GM18505 (cell line): Measurements from ENCODE around the gene HCST.
"Not testable (repeated sequence)": the region's sequence is repeated elsewhere in the genome, so short reads cannot be mapped to it uniquely, and the experiment has no call there.

Experiments
- ATAC-seq: cut with Tn5 transposase; IDR thresholded peaks from one replicate; pipeline ENCODE4 v1.9.1; 2021; ENCODE audit not compliant: unreplicated experiment
- POLR2A ChIP-seq: IDR thresholded peaks from 4 replicates; pipeline ENCODE4 v1.6.1; 2011; ENCODE audit warnings: borderline replicate concordance; ENCODE audit not compliant: insufficient read depth, insufficient read length; ENCODE audit errors: extremely low read depth

Gene HCST

DNA sequence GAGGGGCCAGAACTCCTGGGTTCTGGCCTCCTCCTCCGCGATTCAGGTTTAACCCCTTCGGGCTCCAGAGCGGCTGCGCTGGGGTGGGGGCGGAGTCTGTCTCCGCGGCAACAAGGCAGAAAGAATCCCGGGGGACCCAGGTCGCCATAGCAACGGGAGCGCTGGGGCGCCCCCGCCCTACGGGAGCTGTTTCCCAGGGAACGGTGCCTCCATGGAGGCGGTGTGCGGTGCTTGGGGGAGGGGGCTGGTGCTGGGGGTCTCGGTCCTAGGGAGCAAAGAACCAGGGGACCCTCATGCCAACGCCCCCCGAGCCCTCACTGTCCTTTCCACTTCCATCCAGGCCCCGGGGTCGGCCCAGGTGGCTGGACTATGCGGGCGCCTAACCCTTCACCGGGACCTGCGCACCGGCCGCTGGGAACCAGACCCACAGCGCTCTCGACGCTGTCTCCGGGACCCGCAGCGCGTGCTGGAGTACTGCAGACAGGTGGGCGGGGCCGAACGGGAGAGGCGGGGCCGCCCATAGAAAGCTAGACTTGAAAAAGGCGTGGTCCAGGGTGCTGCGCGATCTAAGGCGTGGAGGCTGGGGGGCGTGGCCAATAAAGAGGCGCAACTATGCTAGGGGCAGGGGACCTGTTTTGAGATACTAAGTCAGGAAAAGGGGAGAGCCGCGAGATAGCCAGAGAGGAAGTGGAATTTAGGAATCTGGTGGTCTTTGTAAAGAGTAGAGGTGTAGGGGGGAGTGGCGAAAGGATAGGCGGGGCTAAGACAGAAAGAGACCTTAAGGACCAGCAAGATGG is 32.8 kb upstream of the HCST start:
- no peak for ATAC-seq

DNA sequence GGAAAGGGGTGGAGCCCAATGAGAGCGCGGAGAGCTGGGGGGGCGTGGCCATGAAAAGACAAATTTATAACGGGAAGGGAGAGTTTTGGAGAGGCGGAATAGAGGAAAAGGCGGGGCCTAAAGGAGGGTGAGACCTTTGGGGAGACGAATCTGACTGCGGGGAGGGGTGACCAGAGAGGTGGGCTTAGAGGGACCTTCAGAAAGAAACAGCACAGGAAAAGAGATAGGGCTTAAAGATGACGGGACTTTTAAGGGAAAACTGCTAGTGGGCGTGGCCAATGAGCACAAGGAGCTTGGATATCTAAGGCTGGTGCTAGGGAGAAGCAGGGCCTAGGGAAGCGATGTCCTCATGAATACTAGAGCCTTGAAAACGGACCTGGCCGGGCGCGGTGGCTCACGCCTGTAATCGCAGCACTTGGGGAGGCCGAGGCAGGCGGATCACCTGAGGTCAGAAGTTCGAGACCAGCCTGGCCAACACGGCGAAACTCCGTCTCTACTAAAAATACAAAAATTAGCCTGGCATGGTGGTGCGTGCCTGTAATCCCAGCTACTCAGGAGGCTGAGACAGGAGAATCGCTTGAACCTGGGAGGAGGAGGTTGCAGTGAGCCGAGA is 32.1 kb upstream of the HCST start:
- ATAC-seq: not testable (repeated sequence)

More for the DNA sequence above, 32.8 kb upstream of the HCST start:
- no peak for TF ChIP-seq POLR2A

GRCh38 chr19:35870798-35871197 is 31.5 kb upstream of the HCST start:
- no peak for TF ChIP-seq POLR2A

DNA sequence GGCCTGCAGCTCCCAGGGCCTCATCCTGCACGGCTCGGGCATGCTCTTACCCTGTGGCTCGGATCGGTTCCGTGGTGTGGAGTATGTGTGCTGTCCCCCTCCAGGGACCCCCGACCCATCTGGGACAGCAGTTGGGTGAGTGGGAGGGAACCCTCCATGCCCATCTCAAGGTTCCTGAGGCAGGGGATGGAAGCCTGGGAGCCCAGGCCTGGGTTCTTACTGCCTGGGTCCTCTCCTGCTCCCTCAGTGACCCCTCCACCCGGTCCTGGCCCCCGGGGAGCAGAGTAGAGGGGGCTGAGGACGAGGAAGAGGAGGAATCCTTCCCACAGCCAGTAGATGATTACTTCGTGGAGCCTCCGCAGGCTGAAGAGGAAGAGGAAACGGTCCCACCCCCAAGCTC is 30.7 kb upstream of the HCST start:
- no peak for ATAC-seq
- no peak for TF ChIP-seq POLR2A

More at GRCh38 chr19:35870798-35871197, 31.5 kb upstream of the HCST start:
- no peak for ATAC-seq

DNA sequence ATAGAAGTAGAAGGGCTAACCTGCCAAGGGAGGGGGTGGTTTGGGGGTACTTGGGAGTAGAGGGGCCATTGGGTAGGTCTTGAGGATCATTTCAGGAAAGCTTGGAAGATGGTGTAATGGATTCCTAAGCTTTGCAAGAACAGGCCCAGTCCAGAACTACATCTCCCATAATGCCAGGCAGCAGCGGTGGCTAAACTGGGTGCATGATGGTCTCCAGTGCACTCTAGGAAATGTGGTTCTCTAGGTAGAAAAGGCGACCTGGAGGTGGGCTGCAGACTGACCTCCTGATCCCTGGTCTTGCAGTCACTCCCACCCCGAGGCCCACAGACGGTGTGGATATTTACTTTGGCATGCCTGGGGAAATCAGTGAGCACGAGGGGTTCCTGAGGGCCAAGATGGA is 30.1 kb upstream of the HCST start:
- TF ChIP-seq POLR2A: no peak
- ATAC-seq: no peak

DNA sequence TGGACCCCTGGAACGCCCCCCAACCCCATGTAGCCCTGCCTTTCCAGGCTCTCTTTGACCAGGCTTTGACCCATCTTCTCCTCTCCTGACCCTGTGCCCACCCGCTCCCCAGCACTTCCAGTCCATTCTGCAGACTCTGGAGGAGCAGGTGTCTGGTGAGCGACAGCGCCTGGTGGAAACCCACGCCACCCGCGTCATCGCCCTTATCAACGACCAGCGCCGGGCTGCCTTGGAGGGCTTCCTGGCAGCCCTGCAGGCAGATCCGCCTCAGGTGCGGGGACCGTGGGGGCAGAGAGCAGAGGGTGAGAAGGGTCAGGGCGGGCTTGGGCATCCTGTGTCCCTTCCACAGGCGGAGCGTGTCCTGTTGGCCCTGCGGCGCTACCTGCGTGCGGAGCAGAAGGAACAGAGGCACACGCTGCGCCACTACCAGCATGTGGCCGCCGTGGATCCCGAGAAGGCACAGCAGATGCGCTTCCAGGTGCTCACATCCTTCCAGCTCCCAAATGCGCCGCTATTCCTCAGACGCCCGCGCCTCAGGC is 27.9 kb upstream of the HCST start:
- ATAC-seq: no peak
- TF ChIP-seq POLR2A: no peak

DNA sequence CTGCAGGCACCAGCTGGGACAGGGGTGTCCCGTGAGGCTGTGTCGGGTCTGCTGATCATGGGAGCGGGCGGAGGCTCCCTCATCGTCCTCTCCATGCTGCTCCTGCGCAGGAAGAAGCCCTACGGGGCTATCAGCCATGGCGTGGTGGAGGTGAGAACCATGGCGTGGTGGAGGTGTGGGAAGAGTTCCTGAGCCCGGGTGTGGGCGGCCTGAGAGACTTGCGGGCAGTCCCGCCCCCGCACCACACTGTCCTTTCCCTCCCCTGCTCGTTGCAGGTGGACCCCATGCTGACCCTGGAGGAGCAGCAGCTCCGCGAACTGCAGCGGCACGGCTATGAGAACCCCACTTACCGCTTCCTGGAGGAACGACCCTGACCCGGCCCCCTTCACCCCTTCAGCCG is 23.3 kb upstream of the HCST start:
- ATAC-seq: no peak
- TF ChIP-seq POLR2A: no peak

DNA sequence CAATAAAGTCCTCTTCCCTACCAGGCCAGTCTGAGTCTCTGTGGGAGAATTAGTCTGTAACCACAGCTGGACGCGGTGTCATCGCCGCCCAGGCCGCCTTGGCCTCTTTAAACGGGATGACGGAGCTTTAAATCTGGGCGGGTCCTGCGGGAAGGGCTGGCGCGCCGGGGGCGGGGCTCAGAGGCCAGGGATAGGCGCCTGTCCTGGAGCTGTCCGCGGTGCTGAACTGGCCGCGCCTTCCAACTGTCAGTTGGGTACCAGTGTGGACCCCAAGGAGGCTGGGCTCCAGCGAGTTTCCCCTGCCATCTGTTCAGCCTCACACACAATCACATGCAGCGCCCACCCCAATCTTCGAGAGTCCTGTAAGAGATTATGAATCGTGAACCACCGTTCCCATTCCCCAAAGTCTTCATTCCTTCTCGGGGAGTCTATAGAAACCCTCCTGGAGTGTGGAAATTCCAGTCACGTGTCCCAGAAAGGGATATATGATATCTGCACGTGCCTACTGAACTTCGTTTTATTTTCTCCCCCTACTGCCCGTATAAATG is 22.5 kb upstream of the HCST start:
- no peak for ATAC-seq

GRCh38 chr19:35882114-35882832 is 20.1 kb upstream of the HCST start:
- TF ChIP-seq POLR2A: no peak
- no peak for ATAC-seq

More for the DNA sequence above, 22.5 kb upstream of the HCST start:
- TF ChIP-seq POLR2A: no peak

- no peak for ATAC-seq
- TF ChIP-seq POLR2A: peak; percentile 20
These were observed 18.4 kb upstream of the HCST start for GRCh38 chr19:35883882-35884281.

DNA sequence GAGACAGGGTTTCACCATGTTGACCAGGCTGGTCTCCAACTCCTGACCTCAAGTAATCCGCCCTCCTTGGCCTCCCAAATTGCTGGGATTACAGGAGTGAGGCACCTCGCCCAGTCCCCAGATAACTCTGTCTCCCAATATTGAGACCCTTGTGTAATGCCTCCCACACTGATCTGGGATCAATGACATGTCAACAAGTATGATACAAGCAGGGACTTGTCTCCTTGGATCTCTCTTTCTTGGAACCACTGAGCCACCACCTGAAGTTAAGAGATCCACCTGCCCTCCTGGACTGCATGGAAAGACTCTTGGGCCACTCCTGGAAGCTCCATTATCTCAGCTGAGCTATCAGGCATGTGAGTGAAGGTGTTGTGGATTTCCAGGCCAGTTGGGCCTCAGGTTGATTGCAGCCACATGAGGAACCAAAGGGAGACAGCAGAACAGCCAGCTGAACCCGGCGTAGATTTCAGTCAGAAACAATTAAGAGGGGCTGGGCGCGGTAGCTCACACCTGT is 17.0 kb upstream of the HCST start:
- ATAC-seq: no peak
- TF ChIP-seq POLR2A: no peak

- peak; percentile 26 for TF ChIP-seq POLR2A
These were observed 16.4 kb upstream of the HCST start for GRCh38 chr19:35885904-35886303.

GRCh38 chr19:35887197-35887596 is 15.1 kb upstream of the HCST start:
- TF ChIP-seq POLR2A: no peak
- no peak for ATAC-seq

More at GRCh38 chr19:35885904-35886303, 16.4 kb upstream of the HCST start:
- no peak for ATAC-seq
